HEK293 (cell line): Measurements from ENCODE around the gene ZNF423.

Experiments used
- CTCF ChIP-seq: fragments of 450-650 bp; formaldehyde crosslinking; IDR thresholded peaks from 2 replicates; pipeline ENCODE4 v1.5.1; 2016; ENCODE audit warnings: missing biosample characterization, missing genetic modification characterization
- HOXA7 ChIP-seq: sonication (generic); formaldehyde crosslinking; IDR thresholded peaks from 2 replicates; pipeline ENCODE4 v1.8.1; 2022; ENCODE audit warnings: missing genetic modification reagents, borderline replicate concordance
- YY1 ChIP-seq: fragments of 450-650 bp; formaldehyde crosslinking; IDR thresholded peaks from 2 replicates; pipeline ENCODE4 v1.5.1; 2018; ENCODE audit warnings: missing biosample characterization, missing genetic modification characterization
- ZNF707 ChIP-seq: fragments of 450-650 bp; formaldehyde crosslinking; IDR thresholded peaks from 2 replicates; pipeline ENCODE4 v1.5.1; 2016; ENCODE audit warnings: missing biosample characterization, missing genetic modification characterization

GRCh38 chr16:49520492-49521038, 335.3 kb downstream of the ZNF423 start:
- no peak for TF ChIP-seq HOXA7
- no peak for TF ChIP-seq YY1
- TF ChIP-seq CTCF (tag by site-specific recombination) = no peak
- TF ChIP-seq ZNF707 = no peak
